ENCODE measurements around the gene CDK11A.
"Not testable (repeated sequence)": the region's sequence is repeated elsewhere in the genome, so short reads cannot be mapped to it uniquely, and the experiment has no call there.

The CDK11A gene

DNA sequence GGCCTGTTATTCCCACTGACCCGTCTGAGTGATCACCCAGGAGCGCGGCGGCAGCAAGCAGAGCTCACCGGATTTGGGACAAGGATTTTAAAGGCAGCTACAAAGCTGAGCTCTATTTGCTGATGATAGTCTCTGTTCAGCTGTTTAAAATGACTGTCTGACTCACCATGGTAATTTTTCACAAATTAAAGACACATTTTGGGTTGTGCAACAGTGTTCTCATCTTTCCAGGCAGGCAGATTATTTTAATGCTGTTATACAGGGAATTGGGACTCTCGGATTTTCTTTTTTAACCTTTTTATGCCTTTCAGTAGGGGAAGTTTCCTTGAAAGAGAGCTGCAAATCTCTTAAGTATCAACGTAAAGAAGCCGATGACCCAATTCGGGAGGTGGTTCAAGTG lies 61.8 kb downstream of the CDK11A start:
- not testable (repeated sequence) for DNase-seq

DNA sequence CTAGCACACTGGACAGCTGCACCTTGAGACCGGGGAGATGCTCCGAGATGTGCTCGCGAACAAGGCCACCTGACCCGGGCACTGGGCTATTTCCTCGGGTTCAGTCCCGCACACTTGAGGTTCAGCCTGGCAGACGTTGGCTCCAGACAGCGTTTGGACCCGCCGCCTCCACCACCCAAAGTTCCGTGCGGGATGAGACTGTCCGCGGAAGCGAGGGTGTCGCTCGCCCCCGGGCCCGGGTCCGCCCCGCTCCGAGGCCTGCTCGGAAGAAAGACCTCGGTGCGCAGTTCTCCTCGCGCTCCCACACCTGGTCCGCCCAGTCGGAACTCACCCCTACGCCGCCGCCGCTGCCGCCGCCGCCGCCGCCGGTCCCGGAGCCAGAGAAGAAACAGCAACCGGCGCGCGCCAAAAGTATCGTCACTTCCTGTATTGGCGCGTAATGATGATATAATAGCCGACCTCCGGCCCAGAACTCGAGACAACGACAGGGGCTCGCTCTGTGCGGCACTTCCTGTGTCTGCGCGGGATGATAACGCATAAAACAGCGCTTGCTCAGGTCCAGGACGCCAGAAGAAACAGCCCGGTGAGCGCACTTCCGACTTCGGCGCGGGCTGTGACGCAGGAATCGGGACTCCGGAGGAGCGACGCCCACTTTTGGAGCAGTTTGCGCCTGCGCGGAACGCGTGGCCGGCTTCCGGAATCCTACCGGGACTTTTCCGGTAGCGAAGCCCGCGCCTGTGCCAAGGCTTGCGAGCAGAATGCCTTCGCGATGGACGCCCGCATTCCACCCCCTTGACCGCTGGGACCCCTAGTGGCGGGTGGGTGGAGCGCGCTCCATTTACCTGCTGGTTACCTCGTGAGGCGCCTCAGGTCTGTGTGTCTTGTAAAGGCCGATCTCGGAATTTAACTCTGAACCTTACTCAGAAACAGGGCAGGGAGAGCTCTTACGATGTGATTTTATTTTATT lies 65.3 kb downstream of the CDK11A start, which contains the start of gene CDK11B:
TSS of gene CDK11B (minus strand) at position 422 of the 967 bp plus-strand sequence. CDS start 1,519 bp downstream, outside the sequence.
- DNase-seq, result peak; percentile 96 to 97

All from CD4-positive, alpha-beta T cell treated with Interferon alpha-2 for 1 hour (primary cell).